Neural crest cell (in vitro differentiated cells): ENCODE measurements around the gene HSPB8. TPM values are rescaled to one million over a fixed set of nuclear protein-coding genes. Genes with fewer than 3 reads are reported as not detected.

Source experiments
- DNase-seq: peaks from one replicate; pipeline ENCODE4 v3.0.0; 2021; ENCODE audit warnings: low read depth, mixed read lengths, low spot score
- H3K27ac Mint-ChIP-seq: one replicate; pipeline ENCODE4 v1.8.0; 2021; ENCODE audit warnings: mild to moderate bottlenecking, mixed read lengths; ENCODE audit not compliant: unreplicated experiment
- H3K27me3 Mint-ChIP-seq: 2 replicates; pipeline ENCODE4 v1.8.0; 2021; ENCODE audit warnings: low read depth, mild to moderate bottlenecking, mixed read lengths
- H3K36me3 Mint-ChIP-seq: 2 replicates; pipeline ENCODE4 v1.8.0; 2021; ENCODE audit warnings: low read depth, mild to moderate bottlenecking, mixed read lengths
- H3K4me1 Mint-ChIP-seq: 2 replicates; pipeline ENCODE4 v1.8.0; 2021; ENCODE audit warnings: mixed read lengths
- H3K4me3 Mint-ChIP-seq: one replicate; pipeline ENCODE4 v1.8.0; 2021; ENCODE audit warnings: mild to moderate bottlenecking, mixed read lengths
- H3K9me3 Mint-ChIP-seq: 2 replicates; pipeline ENCODE4 v1.8.0; 2021; ENCODE audit warnings: mixed read lengths
- CTCF ChIP-seq: fragments of 200-600 bp; sonication (generic); conservative IDR thresholded peaks from 2 replicates; pipeline ENCODE4 v1.5.0; 2021; ENCODE audit warnings: antibody characterized with exemption, mild to moderate bottlenecking
- total RNA-seq: library from RNA; stranded (reverse); gene quantifications from 2 replicates; pipeline ENCODE4 v1.2.1, GENCODE V29; 2021

The HSPB8 gene
- total RNA-seq, 1 donor from 2014 or later: 0.58 TPM

- no peak overlapping the region for H3K27ac Mint-ChIP-seq
- H3K36me3 Mint-ChIP-seq: no peaks in the 10 kb centered on the region
- H3K4me3 Mint-ChIP-seq: no peak overlapping the region
- TF ChIP-seq CTCF: peak; percentile 61
- H3K9me3 Mint-ChIP-seq: no peaks in the 10 kb centered on the region
- no peak for DNase-seq
- H3K4me1 Mint-ChIP-seq: no peaks in the 10 kb centered on the region
- peaks cover 20% of the 10 kb centered on the region for H3K27me3 Mint-ChIP-seq
Measured at GRCh38 chr12:119235197-119235751, 56.5 kb downstream of the HSPB8 start.

GRCh38 chr12:119236372-119236771, 57.6 kb downstream of the HSPB8 start:
- H3K27me3 Mint-ChIP-seq: peaks cover 24% of the 10 kb centered on the region
- DNase-seq: no peak
- TF ChIP-seq CTCF: no peak
- no peaks in the 10 kb centered on the region for H3K9me3 Mint-ChIP-seq
- no peaks in the 10 kb centered on the region for H3K4me1 Mint-ChIP-seq
- H3K36me3 Mint-ChIP-seq: no peaks in the 10 kb centered on the region
- H3K27ac Mint-ChIP-seq: no peak overlapping the region
- no peak overlapping the region for H3K4me3 Mint-ChIP-seq

GRCh38 chr12:119239040-119239439, 60.3 kb downstream of the HSPB8 start:
- H3K9me3 Mint-ChIP-seq: no peaks in the 10 kb centered on the region
- H3K27ac Mint-ChIP-seq: no peak overlapping the region
- TF ChIP-seq CTCF: no peak
- H3K4me3 Mint-ChIP-seq: no peak overlapping the region
- no peaks in the 10 kb centered on the region for H3K4me1 Mint-ChIP-seq
- no peak for DNase-seq
- H3K27me3 Mint-ChIP-seq: peaks cover 13% of the 10 kb centered on the region
- H3K36me3 Mint-ChIP-seq: no peaks in the 10 kb centered on the region

- TF ChIP-seq CTCF: no peak
- no peaks in the 10 kb centered on the region for H3K9me3 Mint-ChIP-seq
- H3K4me1 Mint-ChIP-seq: no peaks in the 10 kb centered on the region
- peaks cover 9% of the 10 kb centered on the region for H3K27me3 Mint-ChIP-seq
- no peak overlapping the region for H3K4me3 Mint-ChIP-seq
- no peaks in the 10 kb centered on the region for H3K36me3 Mint-ChIP-seq
- DNase-seq: no peak
- H3K27ac Mint-ChIP-seq: no peak overlapping the region
Measured at GRCh38 chr12:119241049-119241448, 62.3 kb downstream of the HSPB8 start.

GRCh38 chr12:119241580-119242169, 62.9 kb downstream of the HSPB8 start:
- Mint-ChIP-seq H3K27me3 (peaks cover 6% of the 10 kb centered on the region), H3K9me3 (no peaks in the 10 kb centered on the region), H3K36me3 (no peaks in the 10 kb centered on the region), H3K27ac (no peak overlapping the region), H3K4me3 (no peak overlapping the region), H3K4me1 (no peaks in the 10 kb centered on the region)
- TF ChIP-seq CTCF: no peak
- no peak for DNase-seq

Other genes starting within 250 kb of the HSPB8 start
- gene SRRM4, start 197.4 kb upstream of the HSPB8 start, total RNA-seq: 9.1 and 10.8 TPM in 2 replicates
- gene CCDC60, start 155.8 kb downstream of the HSPB8 start, total RNA-seq: 0.48 and 0.75 TPM in 2 replicates